Measurements from ENCODE around the gene AGFG2. TPM values are rescaled to one million over a fixed set of nuclear protein-coding genes. Genes with fewer than 3 reads are reported as not detected.
"Not testable (repeated sequence)": the region's sequence is repeated elsewhere in the genome, so short reads cannot be mapped to it uniquely, and the experiment has no call there.

Gene AGFG2
- total RNA-seq, 1 experiment from 2014 or later: 11.2 TPM

DNA sequence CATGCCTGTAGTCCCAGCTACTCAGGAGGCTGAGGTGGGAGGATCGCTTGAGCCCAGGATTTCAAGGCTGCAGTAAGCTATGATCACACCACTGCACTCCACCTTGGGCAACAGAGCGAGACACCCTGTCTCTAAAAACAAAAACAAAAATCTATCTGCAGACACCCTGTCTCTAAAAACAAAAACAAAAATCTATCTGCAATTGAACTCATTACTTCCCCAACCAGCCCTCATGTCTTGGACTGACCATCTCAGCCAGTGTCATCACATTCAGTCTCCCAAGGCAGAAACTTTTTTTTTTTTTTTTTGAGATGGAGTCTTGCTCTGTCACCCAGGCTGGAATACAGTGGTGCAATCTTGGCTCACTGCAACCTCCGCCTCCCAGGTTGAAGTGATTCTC, 35.0 kb upstream of the AGFG2 start:
- H3K27me3 ChIP-seq (ENCODE audit: insufficient read depth, low read length); DNase-seq; H3K9ac ChIP-seq (ENCODE audit: extremely low read depth, insufficient read length, low read length); H3K4ac ChIP-seq (ENCODE audit: low read depth, low read length); H3K23ac ChIP-seq (ENCODE audit: insufficient read length, low read depth, low read length); H3K9me3 ChIP-seq (ENCODE audit: control insufficient read depth, low read depth, low read length); H2BK5ac ChIP-seq (ENCODE audit: insufficient read length, low read length); H4K20me1 ChIP-seq (ENCODE audit: control insufficient read depth, insufficient read depth, insufficient read length); H3K27me3 Mint-ChIP-seq (ENCODE audit: low read depth); H3K79me2 ChIP-seq (ENCODE audit: insufficient read depth, low read length); H3K4me3 Mint-ChIP-seq; H2AK5ac ChIP-seq (ENCODE audit: insufficient read length, low read length); H3K4me1 Mint-ChIP-seq; H3T11ph ChIP-seq (ENCODE audit: low read length); H3K36me3 Mint-ChIP-seq (ENCODE audit: insufficient read depth in 1 of 3, low read depth in 3 of 3); H3K27ac ChIP-seq (ENCODE audit: insufficient read length, low read depth, low read length); H2BK12ac ChIP-seq (ENCODE audit: insufficient read length, low read depth, low read length); H2BK120ac ChIP-seq (ENCODE audit: low read depth, low read length, poor library complexity, severe bottlenecking); H4K5ac ChIP-seq (ENCODE audit: insufficient read length, low read depth, low read length); H3K18ac ChIP-seq (ENCODE audit: insufficient read length, low read depth, low read length); H3K4me2 ChIP-seq (ENCODE audit: insufficient read depth, insufficient read length, low read length); H2BK15ac ChIP-seq (ENCODE audit: low read depth, low read length); H2AFZ ChIP-seq (ENCODE audit: low read length); H4K8ac ChIP-seq (replicated peaks; ENCODE audit: insufficient read length, low read depth, low read length); H4K91ac ChIP-seq (ENCODE audit: insufficient read length, low read depth, low read length); H3K79me1 ChIP-seq (ENCODE audit: insufficient read depth, low read depth, low read length, poor library complexity, severe bottlenecking); H3K9me3 Mint-ChIP-seq; H3K14ac ChIP-seq (ENCODE audit: insufficient read depth, low read length); H3K27ac Mint-ChIP-seq; H3K56ac ChIP-seq (ENCODE audit: insufficient read length, low read depth, low read length); H3K23me2 ChIP-seq (ENCODE audit: insufficient read length, low read depth, low read length, poor library complexity, severe bottlenecking); H2BK20ac ChIP-seq (ENCODE audit: low read depth, low read length, poor library complexity, severe bottlenecking); H3K4me1 ChIP-seq (ENCODE audit: insufficient read depth, low read length): not testable (repeated sequence)
- WGBS (ENCODE audit: extremely low coverage, insufficient read length, low lambda C conversion rate): no CpG with 5 or more reads among the region's 3 CpGs
